ENCODE results near the gene TMC8. TPM values are rescaled to one million over a fixed set of nuclear protein-coding genes. Genes with fewer than 3 reads are reported as not detected.

TMC8 gene
- total and polyA plus RNA-seq, 4 donors, result 1.3 to 14.5 (median 5.0) TPM

DNA sequence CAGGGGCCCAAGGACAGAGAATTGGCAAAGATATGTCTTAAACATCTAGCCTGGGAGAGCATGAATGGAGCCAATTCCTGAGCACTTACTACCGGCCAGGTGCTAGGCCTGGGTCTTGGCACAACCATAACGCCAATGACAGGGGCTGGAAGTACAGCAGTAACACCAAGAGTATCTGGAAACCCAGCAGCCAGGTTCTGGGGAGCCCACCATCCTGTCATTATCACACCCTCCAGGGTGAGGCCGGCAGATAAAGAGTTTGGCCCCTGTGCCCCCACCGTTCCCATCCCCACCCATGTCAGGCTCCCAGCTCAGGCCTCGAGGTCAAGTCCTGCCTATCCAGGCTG, 508 bp upstream of the TMC8 start:
- Histone ChIP-seq H3K4me1 (ENCODE audit: control insufficient read depth in 4 of 4, insufficient read depth in 4 of 4, low read length in 3 of 4) (peaks cover 3 to 41% (median 14%) of the 10 kb centered on the region in 4 donors), H3K4me3 (ENCODE audit: low read depth in 1 of 3, low read length in 3 of 3) (no peak overlapping the region), H3K27ac (ENCODE audit: low read depth in 1 of 2, low read length in 2 of 2) (peak overlapping the region; percentile 72 to 80), H3K9ac (ENCODE audit: low read depth in 1 of 2, low read length in 2 of 2) (no peak overlapping the region), H3K9me3 (ENCODE audit: control insufficient read depth in 4 of 4, low read length in 3 of 4) (no peaks in the 10 kb centered on the region), H3K36me3 (ENCODE audit: control insufficient read depth in 4 of 4, insufficient read depth in 3 of 4, low read depth in 1 of 4, low read length in 3 of 4) (no peaks in the 10 kb centered on the region), H3K27me3 (ENCODE audit: control insufficient read depth in 4 of 4, insufficient read depth in 4 of 4, low read length in 3 of 4) (no peaks in the 10 kb centered on the region)
- TF ChIP-seq ATF3 (IDR thresholded peaks at IDR 0.05) (no peak), CTCF (IDR thresholded peaks at IDR 0.05; ENCODE audit: low read depth, low read length, missing input control) (no peak), EGR1 (IDR thresholded peaks at IDR 0.05; ENCODE audit: low read depth in 2 of 2) (no peak), YY1 (IDR thresholded peaks at IDR 0.05) (no peak), FOXA2 (IDR thresholded peaks at IDR 0.05) (no peak), FOXA1 (IDR thresholded peaks at IDR 0.05) (no peak), SP1 (IDR thresholded peaks at IDR 0.05) (no peak), RAD21 (IDR thresholded peaks at IDR 0.05) (no peak)
- TF ChIP-seq, protein P1, sequence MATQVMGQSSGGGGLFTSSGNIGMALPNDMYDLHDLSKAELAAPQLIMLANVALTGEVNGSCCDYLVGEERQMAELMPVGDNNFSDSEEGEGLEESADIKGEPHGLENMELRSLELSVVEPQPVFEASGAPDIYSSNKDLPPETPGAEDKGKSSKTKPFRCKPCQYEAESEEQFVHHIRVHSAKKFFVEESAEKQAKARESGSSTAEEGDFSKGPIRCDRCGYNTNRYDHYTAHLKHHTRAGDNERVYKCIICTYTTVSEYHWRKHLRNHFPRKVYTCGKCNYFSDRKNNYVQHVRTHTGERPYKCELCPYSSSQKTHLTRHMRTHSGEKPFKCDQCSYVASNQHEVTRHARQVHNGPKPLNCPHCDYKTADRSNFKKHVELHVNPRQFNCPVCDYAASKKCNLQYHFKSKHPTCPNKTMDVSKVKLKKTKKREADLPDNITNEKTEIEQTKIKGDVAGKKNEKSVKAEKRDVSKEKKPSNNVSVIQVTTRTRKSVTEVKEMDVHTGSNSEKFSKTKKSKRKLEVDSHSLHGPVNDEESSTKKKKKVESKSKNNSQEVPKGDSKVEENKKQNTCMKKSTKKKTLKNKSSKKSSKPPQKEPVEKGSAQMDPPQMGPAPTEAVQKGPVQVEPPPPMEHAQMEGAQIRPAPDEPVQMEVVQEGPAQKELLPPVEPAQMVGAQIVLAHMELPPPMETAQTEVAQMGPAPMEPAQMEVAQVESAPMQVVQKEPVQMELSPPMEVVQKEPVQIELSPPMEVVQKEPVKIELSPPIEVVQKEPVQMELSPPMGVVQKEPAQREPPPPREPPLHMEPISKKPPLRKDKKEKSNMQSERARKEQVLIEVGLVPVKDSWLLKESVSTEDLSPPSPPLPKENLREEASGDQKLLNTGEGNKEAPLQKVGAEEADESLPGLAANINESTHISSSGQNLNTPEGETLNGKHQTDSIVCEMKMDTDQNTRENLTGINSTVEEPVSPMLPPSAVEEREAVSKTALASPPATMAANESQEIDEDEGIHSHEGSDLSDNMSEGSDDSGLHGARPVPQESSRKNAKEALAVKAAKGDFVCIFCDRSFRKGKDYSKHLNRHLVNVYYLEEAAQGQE (IDR thresholded peaks at IDR 0.05), result no peak
- TF ChIP-seq, protein P2, sequence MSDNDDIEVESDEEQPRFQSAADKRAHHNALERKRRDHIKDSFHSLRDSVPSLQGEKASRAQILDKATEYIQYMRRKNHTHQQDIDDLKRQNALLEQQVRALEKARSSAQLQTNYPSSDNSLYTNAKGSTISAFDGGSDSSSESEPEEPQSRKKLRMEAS (IDR thresholded peaks at IDR 0.05), result no peak
- DNase-seq (ENCODE audit: low spot score), result peak; percentile 72
- 59% methylated on average over 5 of the region's 5 CpGs for WGBS

GRCh38 chr17:78131172-78132083, 857 bp downstream of the TMC8 start:
- 27% methylated on average over 74 of the region's 74 CpGs for WGBS
- Histone ChIP-seq H3K27me3 (ENCODE audit: control insufficient read depth in 4 of 4, insufficient read depth in 4 of 4, low read length in 3 of 4) (no peaks in the 10 kb centered on the region), H3K9me3 (ENCODE audit: control insufficient read depth in 4 of 4, low read length in 3 of 4) (no peaks in the 10 kb centered on the region), H3K9ac (ENCODE audit: low read depth in 1 of 2, low read length in 2 of 2) (peak overlapping the region in 1 of 2 donors; percentile 42), H3K4me3 (ENCODE audit: low read depth in 1 of 3, low read length in 3 of 3) (peak overlapping the region in 1 of 3 donors; percentile 38), H3K27ac (ENCODE audit: low read depth in 1 of 2, low read length in 2 of 2) (peak overlapping the region; percentile 23 to 72), H3K4me1 (ENCODE audit: control insufficient read depth in 4 of 4, insufficient read depth in 4 of 4, low read length in 3 of 4) (peaks cover 3 to 33% (median 11%) of the 10 kb centered on the region in 4 donors), H3K36me3 (ENCODE audit: control insufficient read depth in 4 of 4, insufficient read depth in 3 of 4, low read depth in 1 of 4, low read length in 3 of 4) (no peaks in the 10 kb centered on the region)
- no peak for TF ChIP-seq SP1 (IDR thresholded peaks at IDR 0.05)
- no peak for TF ChIP-seq ZBTB33 (IDR thresholded peaks at IDR 0.05)
- no peak for TF ChIP-seq NR2F2 (IDR thresholded peaks at IDR 0.05)
- no peak for TF ChIP-seq ATF3 (IDR thresholded peaks at IDR 0.05)
- TF ChIP-seq HNF4A (conservative IDR thresholded peaks at IDR 0.05), result no peak
- TF ChIP-seq RXRA (IDR thresholded peaks at IDR 0.05), result no peak
- TF ChIP-seq, protein P1 (IDR thresholded peaks at IDR 0.05), result no peak
- DNase-seq (ENCODE audit: low spot score), result no peak

All from liver (tissue), 9 donors.